Transverse colon (tissue), 4 donors: ENCODE data around the gene TALDO1. TPM values are rescaled to one million over a fixed set of nuclear protein-coding genes. Genes with fewer than 3 reads are reported as not detected.

Source experiments
- DNase-seq: peaks from one replicate; pipeline ENCODE4 v3.0.0-alpha.2; 2019
- H3K27ac ChIP-seq, 4 donors: fragments of 200-600 bp; sonication (generic); 2 replicates each; pipeline ENCODE4 v1.5.1; 2016 to 2018; ENCODE audit warnings: inconsistent platforms in 4 of 4
- H3K27me3 ChIP-seq: fragments of 200-600 bp; sonication (generic); 2 replicates; pipeline ENCODE4 v1.5.1; 2017; ENCODE audit warnings: inconsistent platforms
- H3K36me3 ChIP-seq, 4 donors: fragments of 200-600 bp; sonication (generic); 2 replicates each; pipeline ENCODE4 v1.5.1; 2017 to 2019; ENCODE audit warnings: inconsistent platforms in 4 of 4
- H3K4me1 ChIP-seq, 4 donors: fragments of 200-600 bp; sonication (generic); 2 replicates each; pipeline ENCODE4 v1.5.1; 2017 to 2020; ENCODE audit warnings: inconsistent platforms in 4 of 4
- H3K4me3 ChIP-seq, 4 donors: fragments of 200-600 bp; sonication (generic); 1 replicate in 1 of 4; 2 replicates in 3 of 4; pipeline versions ENCODE4 v1.5.1 to v1.6.1; 2017 to 2019; ENCODE audit warnings: inconsistent platforms in 4 of 4
- H3K9me3 ChIP-seq, 2 donors: fragments of 200-600 bp; sonication (generic); 2 replicates each; pipeline ENCODE4 v1.5.1; 2017 to 2019; ENCODE audit warnings: inconsistent platforms in 2 of 2
- EP300 ChIP-seq: sonication (generic); formaldehyde crosslinking; IDR thresholded peaks from one replicate; pipeline ENCODE4 v1.6.1; 2017; ENCODE audit warnings: antibody characterized with exemption, low read depth
- POLR2A ChIP-seq: fragments of 450-650 bp; IDR thresholded peaks from one replicate; pipeline ENCODE4 v1.6.1; 2016; ENCODE audit warnings: antibody characterized with exemption, mild to moderate bottlenecking, moderate library complexity
- POLR2AphosphoS5 ChIP-seq, 3 donors: sonication (generic); formaldehyde crosslinking; IDR thresholded peaks; one replicate each; pipeline ENCODE4 v1.6.1; 2016; ENCODE audit warnings: antibody characterized with exemption in 3 of 3
- WGBS, 2 donors: methylation state at CpG; one replicate each; pipeline ENCODE4 v1.1.5; 2018; ENCODE audit warnings: low coverage in 1 of 2; 5-methylcytosine and 5-hydroxymethylcytosine counted together
- in situ Hi-C, 4 donors: fragments of 200-750 bp; cut with MboI; loops; one replicate each; pipeline versions ENCODE4 v1.15.0 to v1.15.1; 2017; ENCODE audit warnings: low sequenced_read_pairs in 3 of 4, low pct_ligation_motif_present in 1 of 4, low pct_unique_long_range_greater_than_20kb in 1 of 4
- intact Hi-C: fragments of 100-400 bp; cut with DNase I; formaldehyde crosslinking; loops from one replicate; pipeline ENCODE4 v1.15.1; 2023; ENCODE audit warnings: low total_unique reads
- total RNA-seq, 4 donors: library from RNA; depleted of rRNA; stranded (reverse); fragments of >200 nt; gene quantifications; one replicate each; pipeline ENCODE4 v1.1.0, GENCODE V29; 2016
- TF ChIP-seq, protein P1 (sequence below), 5 experiments: fragments of 200-600 bp in 3 of 5; fragments of 450-650 bp in 2 of 5; sonication (generic) in 3 of 5; IDR thresholded peaks; 1 replicate in 2 of 5; 2 replicates in 3 of 5; pipeline ENCODE4 v1.5.1; 2016 to 2017; ENCODE audit warnings: antibody characterized with exemption in 5 of 5, inconsistent platforms in 3 of 5, mild to moderate bottlenecking in 2 of 5, moderate library complexity in 1 of 5

The TALDO1 gene
- total RNA-seq, 4 donors from 2014 or later, result 124 to 164 (median 141) TPM

DNA sequence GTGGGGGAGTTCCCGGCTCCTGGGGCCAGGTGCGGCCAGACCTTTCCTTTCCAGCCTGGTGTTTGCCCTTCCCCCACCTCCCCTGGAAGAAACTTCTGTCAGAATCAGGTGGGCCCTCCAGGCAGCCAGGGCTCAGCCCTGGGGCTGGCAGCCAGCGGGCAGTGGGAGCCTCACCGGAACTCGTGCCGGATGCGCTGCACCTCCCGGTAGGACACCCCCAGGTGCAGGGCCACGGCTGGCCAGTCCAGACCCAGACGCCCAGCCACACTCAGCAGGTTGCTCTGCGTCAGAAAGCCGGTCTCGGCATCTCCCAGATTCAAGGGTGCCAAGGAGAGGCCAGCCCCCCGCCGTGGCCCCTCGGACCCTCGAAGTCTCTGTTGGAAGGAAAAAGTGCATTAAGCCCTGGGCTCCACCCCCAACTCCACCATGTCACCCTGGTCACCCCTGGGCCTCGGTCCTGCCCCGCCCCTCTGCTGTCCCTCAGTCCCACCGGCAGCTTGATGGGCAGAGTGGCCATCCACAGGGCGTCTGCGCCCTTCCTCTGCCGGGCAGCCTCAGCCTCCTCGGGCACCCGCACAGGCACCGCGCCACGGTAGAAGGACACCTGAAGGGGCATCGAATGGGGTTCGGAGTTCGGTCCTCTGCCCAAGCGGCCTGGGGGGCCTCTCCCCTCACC is 52.5 kb downstream of the TALDO1 start:
- Histone ChIP-seq H3K36me3 (no peaks in the 10 kb centered on the region), H3K27me3 (no peaks in the 10 kb centered on the region), H3K4me3 (no peak overlapping the region), H3K27ac (no peak overlapping the region), H3K9me3 (no peaks in the 10 kb centered on the region), H3K4me1 (peaks cover 29 to 47% (median 39%) of the 10 kb centered on the region in 4 donors)
- no peak for DNase-seq
- WGBS, 2 donors, result 94% methylated on average over 28 of the region's 32 CpGs; no CpG with 5 or more reads in 1 of the 2 donors
- no peak for TF ChIP-seq EP300
- TF ChIP-seq, protein P1, sequence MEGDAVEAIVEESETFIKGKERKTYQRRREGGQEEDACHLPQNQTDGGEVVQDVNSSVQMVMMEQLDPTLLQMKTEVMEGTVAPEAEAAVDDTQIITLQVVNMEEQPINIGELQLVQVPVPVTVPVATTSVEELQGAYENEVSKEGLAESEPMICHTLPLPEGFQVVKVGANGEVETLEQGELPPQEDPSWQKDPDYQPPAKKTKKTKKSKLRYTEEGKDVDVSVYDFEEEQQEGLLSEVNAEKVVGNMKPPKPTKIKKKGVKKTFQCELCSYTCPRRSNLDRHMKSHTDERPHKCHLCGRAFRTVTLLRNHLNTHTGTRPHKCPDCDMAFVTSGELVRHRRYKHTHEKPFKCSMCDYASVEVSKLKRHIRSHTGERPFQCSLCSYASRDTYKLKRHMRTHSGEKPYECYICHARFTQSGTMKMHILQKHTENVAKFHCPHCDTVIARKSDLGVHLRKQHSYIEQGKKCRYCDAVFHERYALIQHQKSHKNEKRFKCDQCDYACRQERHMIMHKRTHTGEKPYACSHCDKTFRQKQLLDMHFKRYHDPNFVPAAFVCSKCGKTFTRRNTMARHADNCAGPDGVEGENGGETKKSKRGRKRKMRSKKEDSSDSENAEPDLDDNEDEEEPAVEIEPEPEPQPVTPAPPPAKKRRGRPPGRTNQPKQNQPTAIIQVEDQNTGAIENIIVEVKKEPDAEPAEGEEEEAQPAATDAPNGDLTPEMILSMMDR (IDR thresholded peaks at IDR 0.05), result no peak
- TF ChIP-seq POLR2A, result no peak
- TF ChIP-seq POLR2AphosphoS5 (IDR thresholded peaks at IDR 0.05), result no peak
- in situ Hi-C loops, result no loop called here
- intact Hi-C loops, result no loop called here

DNA sequence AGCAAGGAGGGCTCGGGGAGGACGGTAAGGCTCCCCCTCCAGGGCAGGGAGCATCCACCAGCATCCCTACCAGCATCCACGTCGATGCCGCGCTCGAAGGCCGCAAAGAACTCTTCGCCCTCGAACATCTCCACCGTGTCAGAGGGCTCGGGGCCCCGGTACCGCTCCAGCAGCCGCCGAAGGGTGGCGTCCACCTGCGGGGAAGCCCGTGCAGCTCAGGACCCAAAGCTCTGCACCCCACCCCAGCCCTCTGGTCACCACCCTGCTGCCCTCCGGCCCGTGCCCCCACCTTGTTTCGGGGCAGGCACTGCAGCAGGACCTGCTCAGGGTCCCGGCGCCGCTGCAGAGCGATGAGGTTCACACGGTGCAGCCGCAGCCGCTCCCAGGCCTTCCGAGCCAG is 53.2 kb downstream of the TALDO1 start:
- no peak for TF ChIP-seq POLR2AphosphoS5 (IDR thresholded peaks at IDR 0.05)
- no peak for TF ChIP-seq POLR2A
- TF ChIP-seq, protein P1 (IDR thresholded peaks at IDR 0.05), result no peak
- TF ChIP-seq EP300, result no peak
- no peak for DNase-seq
- intact Hi-C loops, result no loop called here
- Histone ChIP-seq H3K36me3 (no peaks in the 10 kb centered on the region), H3K4me3 (no peak overlapping the region), H3K9me3 (no peaks in the 10 kb centered on the region), H3K4me1 (peaks cover 26 to 44% (median 34%) of the 10 kb centered on the region in 4 donors), H3K27ac (no peak overlapping the region), H3K27me3 (no peaks in the 10 kb centered on the region)
- in situ Hi-C loops, result no loop called here
- 93% methylated on average over 26 of the region's 30 CpGs; no CpG with 5 or more reads in 1 of the 2 donors for WGBS, 2 donors

DNA sequence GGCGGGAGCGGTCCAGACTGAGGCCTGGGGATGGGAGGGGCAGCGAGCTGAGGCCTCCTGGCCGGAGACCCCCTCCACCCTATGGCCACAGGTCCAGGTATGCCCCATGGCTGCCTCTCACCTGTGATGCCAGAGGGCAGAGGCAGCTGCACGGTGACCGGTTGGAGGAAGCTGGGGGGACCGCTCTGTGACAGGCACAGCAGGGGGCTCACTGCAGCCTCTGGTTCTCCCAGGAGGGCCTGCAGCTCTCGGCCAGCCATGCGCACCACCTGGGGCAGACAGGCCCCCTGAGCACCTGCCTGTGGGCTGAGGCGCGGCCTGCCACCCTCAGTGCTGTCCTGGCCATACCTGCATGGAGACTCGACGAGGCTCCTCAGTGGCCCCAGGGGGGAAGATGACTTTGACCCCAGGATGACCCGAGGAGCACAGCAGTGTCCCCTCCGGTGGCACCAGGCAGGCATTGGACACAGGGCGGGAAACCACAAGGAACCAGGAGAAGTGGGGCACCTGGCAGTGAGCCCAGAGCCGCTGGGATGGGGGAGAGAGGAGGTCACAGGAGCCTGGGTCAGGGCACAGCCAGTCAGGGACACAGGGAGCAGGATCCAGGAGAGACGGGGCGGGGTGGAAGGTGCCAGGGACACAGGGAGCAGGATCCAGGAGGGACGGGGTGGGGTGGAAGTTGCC is 54.0 kb downstream of the TALDO1 start:
- TF ChIP-seq, protein P1 (IDR thresholded peaks at IDR 0.05), result no peak
- TF ChIP-seq POLR2A, result no peak
- no peak for TF ChIP-seq POLR2AphosphoS5 (IDR thresholded peaks at IDR 0.05)
- no peak for TF ChIP-seq EP300
- H3K4me3 ChIP-seq, result no peak overlapping the region
- H3K27me3 ChIP-seq, result no peaks in the 10 kb centered on the region
- in situ Hi-C loops (no loop called here), intact Hi-C loops (no loop called here)
- H3K36me3 ChIP-seq, result no peaks in the 10 kb centered on the region
- H3K4me1 ChIP-seq, result peaks cover 21 to 38% (median 30%) of the 10 kb centered on the region in 4 donors
- no peaks in the 10 kb centered on the region for H3K9me3 ChIP-seq
- H3K27ac ChIP-seq, result no peak overlapping the region
- no peak for DNase-seq
- WGBS, 2 donors, result 88% methylated on average over 18 of the region's 20 CpGs; no CpG with 5 or more reads in 1 of the 2 donors

DNA sequence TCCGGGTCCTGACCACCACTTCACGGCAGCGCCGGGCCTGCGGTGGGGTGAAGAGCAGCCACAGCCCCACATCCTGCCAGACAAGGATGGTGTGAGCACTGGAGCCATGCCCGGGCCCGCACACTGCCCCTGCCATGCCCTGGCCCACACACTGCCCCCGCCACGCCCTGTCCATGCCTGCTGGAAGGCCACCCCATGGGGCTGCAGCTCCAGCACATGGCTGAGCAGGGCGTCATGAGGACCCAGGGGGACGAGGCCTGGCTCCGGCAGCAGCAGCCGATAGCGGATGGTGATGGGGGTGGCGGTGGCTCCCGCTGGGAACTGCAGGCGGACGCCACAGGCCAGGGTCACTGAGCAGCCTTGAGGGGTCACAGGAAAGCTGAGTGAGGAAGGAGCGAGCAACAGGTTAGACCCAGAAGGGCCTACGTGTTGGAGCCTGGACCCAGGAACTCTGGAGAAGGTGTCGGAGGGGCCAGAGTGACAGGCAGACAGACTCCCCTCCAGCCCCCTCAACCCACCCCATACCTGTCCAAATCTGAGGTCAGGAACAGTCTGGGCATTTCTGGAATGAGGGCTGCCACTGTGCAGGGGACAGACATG is 54.9 kb downstream of the TALDO1 start:
- Histone ChIP-seq H3K27ac (no peak overlapping the region), H3K36me3 (no peaks in the 10 kb centered on the region), H3K4me3 (no peak overlapping the region), H3K9me3 (no peaks in the 10 kb centered on the region), H3K4me1 (peaks cover 14 to 29% (median 22%) of the 10 kb centered on the region in 4 donors), H3K27me3 (no peaks in the 10 kb centered on the region)
- in situ Hi-C loops, result no loop called here
- WGBS, 2 donors, result 97% methylated on average over 18 of the region's 21 CpGs; no CpG with 5 or more reads in 1 of the 2 donors
- intact Hi-C loops, result no loop called here
- no peak for DNase-seq
- TF ChIP-seq, protein P1 (IDR thresholded peaks at IDR 0.05), result no peak
- TF ChIP-seq POLR2AphosphoS5 (IDR thresholded peaks at IDR 0.05) (no peak), EP300 (no peak), POLR2A (no peak)
